NCI-H1694 (cell line): Measurements from ENCODE around the gene TRPM1.

Source experiments
- DNase-seq: peaks from one replicate; lab custom pipeline; 2025; lab: John Stamatoyannopoulos, UW

Gene TRPM1

GRCh38 chr15:31049111-31049510 is 52.4 kb downstream of the TRPM1 start:
- DNase-seq = no peak

GRCh38 chr15:31047437-31047836 is 54.1 kb downstream of the TRPM1 start:
- no peak for DNase-seq

- DNase-seq = no peak
These were observed 54.7 kb downstream of the TRPM1 start for GRCh38 chr15:31046759-31047359.

GRCh38 chr15:31045606-31046005 is 55.9 kb downstream of the TRPM1 start:
- DNase-seq = no peak

- DNase-seq = no peak
These were observed 58.8 kb downstream of the TRPM1 start for GRCh38 chr15:31042751-31043150.

- no peak for DNase-seq
These were observed 59.9 kb downstream of the TRPM1 start for GRCh38 chr15:31041610-31042009.

GRCh38 chr15:31040611-31041010 is 60.9 kb downstream of the TRPM1 start:
- DNase-seq = no peak

- DNase-seq = no peak
These were observed 61.6 kb downstream of the TRPM1 start for GRCh38 chr15:31039961-31040360.

GRCh38 chr15:31037731-31038477 is 63.6 kb downstream of the TRPM1 start:
- no peak for DNase-seq

- DNase-seq = no peak
These were observed 64.7 kb downstream of the TRPM1 start for GRCh38 chr15:31036783-31037182.

- no peak for DNase-seq
These were observed 65.9 kb downstream of the TRPM1 start for GRCh38 chr15:31035610-31036009.

- DNase-seq = no peak
These were observed 67.4 kb downstream of the TRPM1 start for GRCh38 chr15:31034152-31034551.

GRCh38 chr15:31032961-31033371 is 68.6 kb downstream of the TRPM1 start:
- DNase-seq = no peak

GRCh38 chr15:31031471-31032067 is 70.0 kb downstream of the TRPM1 start:
- DNase-seq = no peak

GRCh38 chr15:31027910-31028578 is 73.5 kb downstream of the TRPM1 start:
- DNase-seq = no peak

GRCh38 chr15:31025996-31026395 is 75.5 kb downstream of the TRPM1 start:
- no peak for DNase-seq

GRCh38 chr15:31024979-31025378 is 76.5 kb downstream of the TRPM1 start:
- no peak for DNase-seq

- DNase-seq = no peak
These were observed 77.2 kb downstream of the TRPM1 start for GRCh38 chr15:31024330-31024729.

GRCh38 chr15:31023841-31024240 is 77.7 kb downstream of the TRPM1 start:
- DNase-seq = no peak

GRCh38 chr15:31021067-31021665 is 80.4 kb downstream of the TRPM1 start:
- DNase-seq = no peak

- DNase-seq = no peak
These were observed 81.0 kb downstream of the TRPM1 start for GRCh38 chr15:31020542-31020941.

GRCh38 chr15:31019986-31020385 is 81.5 kb downstream of the TRPM1 start:
- DNase-seq = no peak
